H7 (cell line): ENCODE results near the gene MEAF6. TPM values are rescaled to one million over a fixed set of nuclear protein-coding genes. Genes with fewer than 3 reads are reported as not detected.

Experiments used
- DNase-seq: peaks from one replicate; pipeline ENCODE4 v3.0.0; 2012
- H3K27me3 ChIP-seq: 2 replicates; pipeline ENCODE4 v1.6.0; 2011; ENCODE audit warnings: mild to moderate bottlenecking, low read length; ENCODE audit not compliant: control insufficient read depth, insufficient read depth
- H3K36me3 ChIP-seq: replicated peaks from 2 replicates; pipeline ENCODE4 v1.5.1; 2011; ENCODE audit warnings: low read length; ENCODE audit not compliant: control insufficient read depth, insufficient read depth
- H3K4me3 ChIP-seq: 2 replicates; pipeline ENCODE4 v1.5.1; 2011; ENCODE audit warnings: low read depth, mild to moderate bottlenecking, control low read depth, low read length, moderate library complexity; ENCODE audit not compliant: insufficient read depth
- total RNA-seq: library from RNA; depleted of rRNA; stranded (reverse); fragments of >200 nt; shearing (Covaris generic); gene quantifications from 2 replicates; pipeline ENCODE4 v1.2.3, GENCODE V29; 2014; rRNA removed

MEAF6 gene
- total RNA-seq, 1 experiment from 2014 or later: 71.3 TPM

GRCh38 chr1:37458551-37458950, 56.0 kb downstream of the MEAF6 start:
- DNase-seq: no peak
- H3K36me3 ChIP-seq: no peaks in the 10 kb centered on the region
- no peak overlapping the region for H3K4me3 ChIP-seq
- H3K27me3 ChIP-seq: no peaks in the 10 kb centered on the region

GRCh38 chr1:37456614-37457013, 58.0 kb downstream of the MEAF6 start:
- H3K27me3 ChIP-seq: no peaks in the 10 kb centered on the region
- no peak overlapping the region for H3K4me3 ChIP-seq
- no peaks in the 10 kb centered on the region for H3K36me3 ChIP-seq
- no peak for DNase-seq

- no peak overlapping the region for H3K4me3 ChIP-seq
- DNase-seq: no peak
- H3K27me3 ChIP-seq: no peaks in the 10 kb centered on the region
- H3K36me3 ChIP-seq: no peaks in the 10 kb centered on the region
Measured at GRCh38 chr1:37455516-37455915, 59.0 kb downstream of the MEAF6 start.

GRCh38 chr1:37453647-37454046, 60.9 kb downstream of the MEAF6 start:
- DNase-seq: no peak
- Histone ChIP-seq H3K4me3 (no peak overlapping the region), H3K27me3 (no peaks in the 10 kb centered on the region), H3K36me3 (no peaks in the 10 kb centered on the region)

GRCh38 chr1:37452416-37452815, 62.1 kb downstream of the MEAF6 start:
- H3K27me3 ChIP-seq: no peaks in the 10 kb centered on the region; the same call in 1 of the 2 replicates
- no peak for DNase-seq
- H3K36me3 ChIP-seq: no peaks in the 10 kb centered on the region
- H3K4me3 ChIP-seq: peak overlapping the region; percentile 12; the same call in 1 of the 2 replicates

GRCh38 chr1:37449936-37450335, 64.6 kb downstream of the MEAF6 start:
- Histone ChIP-seq H3K36me3 (no peaks in the 10 kb centered on the region), H3K27me3 (peaks cover 2% of the 10 kb centered on the region), H3K4me3 (no peak overlapping the region)
- DNase-seq: no peak

GRCh38 chr1:37448691-37449417, 65.7 kb downstream of the MEAF6 start:
- H3K4me3 ChIP-seq: no peak overlapping the region
- no peaks in the 10 kb centered on the region for H3K36me3 ChIP-seq
- DNase-seq: no peak
- peaks cover 2% of the 10 kb centered on the region for H3K27me3 ChIP-seq

GRCh38 chr1:37448185-37448584, 66.4 kb downstream of the MEAF6 start:
- DNase-seq: peak; percentile 63
- Histone ChIP-seq H3K36me3 (no peaks in the 10 kb centered on the region), H3K4me3 (no peak overlapping the region), H3K27me3 (peaks cover 2% of the 10 kb centered on the region)

- Histone ChIP-seq H3K27me3 (peaks cover 6% of the 10 kb centered on the region), H3K4me3 (no peak overlapping the region), H3K36me3 (no peaks in the 10 kb centered on the region)
- no peak for DNase-seq
Measured at GRCh38 chr1:37446874-37447273, 67.7 kb downstream of the MEAF6 start.

- no peak overlapping the region for H3K4me3 ChIP-seq
- no peak for DNase-seq
- peaks cover 6% of the 10 kb centered on the region for H3K27me3 ChIP-seq
- H3K36me3 ChIP-seq: no peaks in the 10 kb centered on the region
Measured at GRCh38 chr1:37442644-37443043, 71.9 kb downstream of the MEAF6 start.

Other genes with a start within 250 kb of the MEAF6 start
- gene ZC3H12A, start 40.2 kb downstream of the MEAF6 start, total RNA-seq: 11.0 and 12.3 TPM in 2 replicates
- gene SNIP1, start 39.5 kb upstream of the MEAF6 start, total RNA-seq: 18.5 and 19.8 TPM in 2 replicates
- gene DNALI1, start 42.2 kb upstream of the MEAF6 start, total RNA-seq: 3.3 and 4.0 TPM in 2 replicates
- 170 and 197 TPM in 2 replicates for gene GNL2, start 81.2 kb upstream of the MEAF6 start, total RNA-seq
- 0.14 TPM in 1 of 2 replicates, not detected in the other for gene RSPO1, start 120.1 kb upstream of the MEAF6 start, total RNA-seq
- 46.9 and 55.4 TPM in 2 replicates for gene CDCA8, start 177.8 kb upstream of the MEAF6 start, total RNA-seq